HG02938 (cell line): Measurements from ENCODE around the gene GMDS.

Experiments used
- ATAC-seq: cut with Tn5 transposase; IDR thresholded peaks from one replicate; pipeline ENCODE4 v1.9.1; 2021; ENCODE audit warnings: mild to moderate bottlenecking, moderate library complexity; ENCODE audit not compliant: unreplicated experiment

The GMDS gene

GRCh38 chr6:1871724-1872315 is 373.6 kb downstream of the GMDS start:
- ATAC-seq, result no peak

- no peak for ATAC-seq
Measured at GRCh38 chr6:1870932-1871331, 374.5 kb downstream of the GMDS start.

- ATAC-seq, result no peak
Measured at GRCh38 chr6:1870251-1870650, 375.2 kb downstream of the GMDS start.

- no peak for ATAC-seq
Measured at GRCh38 chr6:1869769-1870168, 375.6 kb downstream of the GMDS start.

GRCh38 chr6:1869308-1869707 is 376.1 kb downstream of the GMDS start:
- no peak for ATAC-seq

GRCh38 chr6:1868561-1869261 is 376.7 kb downstream of the GMDS start:
- peak; percentile 77 for ATAC-seq

GRCh38 chr6:1867197-1867596 is 378.2 kb downstream of the GMDS start:
- no peak for ATAC-seq

GRCh38 chr6:1865585-1865984 is 379.8 kb downstream of the GMDS start:
- no peak for ATAC-seq

GRCh38 chr6:1864496-1864895 is 380.9 kb downstream of the GMDS start:
- no peak for ATAC-seq

- no peak for ATAC-seq
Measured at GRCh38 chr6:1862411-1862810, 383.0 kb downstream of the GMDS start.

GRCh38 chr6:1860756-1861348 is 384.6 kb downstream of the GMDS start:
- no peak for ATAC-seq

- ATAC-seq, result no peak
Measured at GRCh38 chr6:1858859-1859258, 386.5 kb downstream of the GMDS start.

GRCh38 chr6:1858196-1858595 is 387.2 kb downstream of the GMDS start:
- no peak for ATAC-seq

GRCh38 chr6:1856381-1856780 is 389.0 kb downstream of the GMDS start:
- ATAC-seq, result peak; percentile 88

- no peak for ATAC-seq
Measured at GRCh38 chr6:1855890-1856289, 389.5 kb downstream of the GMDS start.

GRCh38 chr6:1854296-1854695 is 391.1 kb downstream of the GMDS start:
- no peak for ATAC-seq

GRCh38 chr6:1853761-1854160 is 391.6 kb downstream of the GMDS start:
- ATAC-seq, result no peak

GRCh38 chr6:1851681-1852456 is 393.5 kb downstream of the GMDS start:
- no peak for ATAC-seq

- ATAC-seq, result no peak
Measured at GRCh38 chr6:1850840-1851157, 394.6 kb downstream of the GMDS start.

- ATAC-seq, result no peak
Measured at GRCh38 chr6:1850121-1850839, 395.1 kb downstream of the GMDS start.

- no peak for ATAC-seq
Measured at GRCh38 chr6:1849691-1850090, 395.7 kb downstream of the GMDS start.
